Thoracic aorta (tissue), 2 donors: ENCODE measurements around the gene TNRC6A. TPM values are rescaled to one million over a fixed set of nuclear protein-coding genes. Genes with fewer than 3 reads are reported as not detected.
A peak's percentile ranks its signal among the peaks of the same experiment; 100 is the strongest.
"Not testable (repeated sequence)": the region's sequence is repeated elsewhere in the genome, so short reads cannot be mapped to it uniquely, and the experiment has no call there.

Source experiments
- ATAC-seq: fragments of 150-250 bp; one replicate; pipeline ENCODE4 v1.8.0; 2017; ENCODE audit warnings: low read depth; ENCODE audit not compliant: insufficient number of reproducible peaks, low FRiP score
- DNase-seq: peaks from one replicate; pipeline ENCODE4 v3.0.0-alpha.2; 2020; ENCODE audit warnings: low spot score
- H3K27ac ChIP-seq, 2 donors: fragments of 200-600 bp; sonication (generic); 1 replicate in 1 of 2; 2 replicates in 1 of 2; pipeline ENCODE4 v1.5.1; 2016; ENCODE audit warnings: mild to moderate bottlenecking in 2 of 2, moderate library complexity in 2 of 2
- H3K27me3 ChIP-seq: fragments of 200-600 bp; sonication (generic); replicated peaks from 2 replicates; pipeline ENCODE4 v1.6.0; 2016; ENCODE audit warnings: mild to moderate bottlenecking; ENCODE audit not compliant: insufficient read depth
- H3K36me3 ChIP-seq: fragments of 200-600 bp; sonication (generic); one replicate; pipeline ENCODE4 v1.5.1; 2016
- H3K4me1 ChIP-seq, 2 donors: fragments of 200-600 bp; sonication (generic); 1 replicate in 1 of 2; 2 replicates in 1 of 2; pipeline versions ENCODE4 v1.5.1 to v1.6.0; 2016; ENCODE audit warnings: low read depth in 2 of 2, mild to moderate bottlenecking in 1 of 2; ENCODE audit not compliant: control insufficient read depth in 1 of 2
- H3K4me3 ChIP-seq: fragments of 200-600 bp; sonication (generic); 2 replicates; pipeline ENCODE4 v1.5.1; 2016; ENCODE audit warnings: mild to moderate bottlenecking
- H3K9me3 ChIP-seq: fragments of 200-600 bp; sonication (generic); 2 replicates; pipeline ENCODE4 v1.5.1; 2016
- total RNA-seq, 2 donors: library from RNA; depleted of rRNA; stranded (reverse); fragments of >200 nt; gene quantifications; one replicate each; pipeline versions ENCODE4 v1.1.0 to v1.2.3, GENCODE V29; 2016
- TF ChIP-seq, protein P1 (sequence below): fragments of 200-600 bp; sonication (generic); IDR thresholded peaks from one replicate; pipeline ENCODE4 v1.5.1; 2019; ENCODE audit warnings: antibody characterized with exemption

The TNRC6A gene
- total RNA-seq, 2 donors from 2014 or later: 45.6 to 85.4 TPM

- Histone ChIP-seq H3K9me3 (no peaks in the 10 kb centered on the region), H3K4me1 (peaks cover 7 to 17% of the 10 kb centered on the region in 2 donors), H3K36me3 (no peaks in the 10 kb centered on the region), H3K27ac (no peak overlapping the region), H3K27me3 (no peaks in the 10 kb centered on the region), H3K4me3 (no peak overlapping the region)
- ATAC-seq: no peak
- DNase-seq: no peak
- TF ChIP-seq, protein P1, sequence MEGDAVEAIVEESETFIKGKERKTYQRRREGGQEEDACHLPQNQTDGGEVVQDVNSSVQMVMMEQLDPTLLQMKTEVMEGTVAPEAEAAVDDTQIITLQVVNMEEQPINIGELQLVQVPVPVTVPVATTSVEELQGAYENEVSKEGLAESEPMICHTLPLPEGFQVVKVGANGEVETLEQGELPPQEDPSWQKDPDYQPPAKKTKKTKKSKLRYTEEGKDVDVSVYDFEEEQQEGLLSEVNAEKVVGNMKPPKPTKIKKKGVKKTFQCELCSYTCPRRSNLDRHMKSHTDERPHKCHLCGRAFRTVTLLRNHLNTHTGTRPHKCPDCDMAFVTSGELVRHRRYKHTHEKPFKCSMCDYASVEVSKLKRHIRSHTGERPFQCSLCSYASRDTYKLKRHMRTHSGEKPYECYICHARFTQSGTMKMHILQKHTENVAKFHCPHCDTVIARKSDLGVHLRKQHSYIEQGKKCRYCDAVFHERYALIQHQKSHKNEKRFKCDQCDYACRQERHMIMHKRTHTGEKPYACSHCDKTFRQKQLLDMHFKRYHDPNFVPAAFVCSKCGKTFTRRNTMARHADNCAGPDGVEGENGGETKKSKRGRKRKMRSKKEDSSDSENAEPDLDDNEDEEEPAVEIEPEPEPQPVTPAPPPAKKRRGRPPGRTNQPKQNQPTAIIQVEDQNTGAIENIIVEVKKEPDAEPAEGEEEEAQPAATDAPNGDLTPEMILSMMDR: no peak
These were observed 32.8 kb upstream of the TNRC6A start for GRCh38 chr16:24696699-24697098.

DNA sequence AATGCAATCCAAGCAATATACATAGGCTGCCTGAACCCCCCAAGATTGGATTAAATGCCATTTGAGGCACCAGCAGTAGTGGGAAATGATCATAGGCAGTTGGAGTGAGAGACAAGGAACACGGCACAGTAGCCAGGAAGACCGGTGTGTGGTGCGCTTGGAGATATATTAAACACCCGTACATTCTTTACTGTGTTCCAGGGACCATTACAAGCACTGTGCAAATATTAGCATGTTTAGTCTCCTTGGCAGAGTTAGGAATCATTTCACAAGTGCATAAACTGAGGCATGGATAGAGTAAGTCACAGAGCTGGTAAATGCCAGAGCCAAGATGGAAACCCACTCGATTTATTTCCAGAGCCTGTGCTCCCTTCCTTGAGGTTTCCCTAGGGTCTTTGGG lies 31.1 kb upstream of the TNRC6A start:
- DNase-seq (no peak), ATAC-seq (no peak)
- H3K4me1 ChIP-seq: peaks cover 15 to 27% of the 10 kb centered on the region in 2 donors
- no peaks in the 10 kb centered on the region for H3K36me3 ChIP-seq
- H3K27me3 ChIP-seq: no peaks in the 10 kb centered on the region
- TF ChIP-seq, protein P1: no peak
- no peaks in the 10 kb centered on the region for H3K9me3 ChIP-seq
- no peak overlapping the region for H3K27ac ChIP-seq
- no peak overlapping the region for H3K4me3 ChIP-seq

GRCh38 chr16:24699151-24699723 lies 30.2 kb upstream of the TNRC6A start:
- Histone ChIP-seq H3K27me3 (no peaks in the 10 kb centered on the region), H3K9me3 (no peaks in the 10 kb centered on the region), H3K27ac (peak overlapping the region; percentile 75 to 77), H3K4me3 (no peak overlapping the region), H3K36me3 (no peaks in the 10 kb centered on the region), H3K4me1 (peaks cover 15 to 27% of the 10 kb centered on the region in 2 donors)
- no peak for DNase-seq
- ATAC-seq: no peak
- TF ChIP-seq, protein P1: no peak

DNA sequence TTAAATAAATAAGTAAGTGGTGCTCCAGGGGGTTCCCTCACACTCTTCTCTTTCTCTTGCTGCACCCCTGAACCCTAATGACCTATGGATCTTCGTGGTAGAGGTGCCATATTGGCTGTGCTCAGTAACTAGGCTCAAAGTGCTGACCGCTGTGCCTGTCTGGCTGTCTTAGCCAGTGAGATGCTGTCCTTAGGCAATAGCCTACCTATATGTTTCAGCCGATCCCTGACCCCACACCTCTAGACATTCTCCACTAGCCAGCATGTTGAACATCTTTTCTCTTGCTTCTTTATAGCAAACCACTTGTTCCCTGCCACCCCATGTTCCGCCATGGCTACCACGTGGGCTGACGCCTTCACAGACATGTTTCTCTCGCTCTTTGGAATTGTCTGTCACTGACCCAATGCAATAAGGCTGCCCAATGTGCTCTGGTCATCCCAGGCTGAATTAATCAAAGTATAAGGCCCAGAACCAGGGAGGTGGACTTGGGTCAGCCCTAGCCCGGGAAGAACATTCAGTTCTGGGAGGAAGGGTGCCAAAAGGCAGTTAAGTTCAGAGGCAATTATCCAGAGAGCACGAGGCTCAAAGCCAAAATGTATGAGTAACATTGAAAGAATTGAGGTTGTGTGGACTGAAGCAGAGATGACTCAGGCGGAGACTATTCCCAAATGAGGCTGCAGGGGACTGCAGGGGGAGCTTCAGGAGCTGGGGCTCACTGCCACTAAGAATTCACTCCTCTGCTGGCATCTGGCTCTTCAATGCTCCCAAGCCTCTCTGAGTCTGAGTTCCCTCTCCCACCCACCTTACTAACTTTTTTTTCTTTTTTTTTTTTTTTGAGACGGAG lies 28.7 kb upstream of the TNRC6A start:
- Histone ChIP-seq H3K4me1 (peaks cover 15 to 36% of the 10 kb centered on the region in 2 donors), H3K9me3 (no peaks in the 10 kb centered on the region), H3K36me3 (no peaks in the 10 kb centered on the region), H3K4me3 (no peak overlapping the region), H3K27me3 (no peaks in the 10 kb centered on the region), H3K27ac (peak overlapping the region; percentile 77 to 85)
- peak; percentile 94 for ATAC-seq
- peak; percentile 85 for DNase-seq
- TF ChIP-seq, protein P1: no peak

- H3K4me1 ChIP-seq: peaks cover 15 to 36% of the 10 kb centered on the region in 2 donors
- H3K36me3 ChIP-seq: no peaks in the 10 kb centered on the region
- H3K27me3 ChIP-seq: no peaks in the 10 kb centered on the region
- H3K4me3 ChIP-seq: no peak overlapping the region
- ATAC-seq (no peak), DNase-seq (no peak)
- TF ChIP-seq, protein P1: no peak
- no peaks in the 10 kb centered on the region for H3K9me3 ChIP-seq
- H3K27ac ChIP-seq: peak overlapping the region; percentile 77 to 85
These were observed 27.9 kb upstream of the TNRC6A start for GRCh38 chr16:24701521-24701951.

- not testable (repeated sequence) for H3K27me3 ChIP-seq, H3K4me3 ChIP-seq, H3K36me3 ChIP-seq, DNase-seq, ATAC-seq, H3K9me3 ChIP-seq
- Histone ChIP-seq H3K4me1 (peaks cover 7 to 14% of the 10 kb centered on the region in 2 donors), H3K27ac (peak overlapping the region; percentile 86 to 93)
These were observed 21.7 kb upstream of the TNRC6A start for GRCh38 chr16:24707760-24708159.
